Right kidney (tissue), 1 donor: ENCODE results near the gene KCTD4.
"Not testable (repeated sequence)": the region's sequence is repeated elsewhere in the genome, so short reads cannot be mapped to it uniquely, and the experiment has no call there.

Experiments
- DNase-seq: peaks from one replicate; pipeline ENCODE4 v3.0.0-alpha.2; 2016

KCTD4 gene

DNA sequence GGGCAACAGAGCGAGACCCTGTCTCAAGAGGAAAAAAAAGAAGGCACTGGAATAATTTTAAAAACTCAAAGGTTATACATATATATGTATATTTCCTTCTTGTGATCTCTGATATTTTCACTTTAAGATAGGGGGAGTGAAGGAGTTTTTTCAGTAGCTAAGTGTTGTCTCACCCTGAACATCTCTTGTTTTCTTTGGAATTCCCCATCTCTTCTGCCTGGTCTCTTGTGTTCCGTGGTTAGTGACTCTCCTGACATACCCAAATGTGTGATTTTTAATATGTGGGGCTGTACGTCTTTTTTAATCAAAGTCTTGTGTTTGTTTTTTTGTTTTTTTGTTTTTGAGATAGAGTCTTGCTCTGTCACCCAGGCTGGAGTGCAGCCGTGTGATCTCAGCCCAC, 15.3 kb upstream of the KCTD4 start:
- no peak for DNase-seq

DNA sequence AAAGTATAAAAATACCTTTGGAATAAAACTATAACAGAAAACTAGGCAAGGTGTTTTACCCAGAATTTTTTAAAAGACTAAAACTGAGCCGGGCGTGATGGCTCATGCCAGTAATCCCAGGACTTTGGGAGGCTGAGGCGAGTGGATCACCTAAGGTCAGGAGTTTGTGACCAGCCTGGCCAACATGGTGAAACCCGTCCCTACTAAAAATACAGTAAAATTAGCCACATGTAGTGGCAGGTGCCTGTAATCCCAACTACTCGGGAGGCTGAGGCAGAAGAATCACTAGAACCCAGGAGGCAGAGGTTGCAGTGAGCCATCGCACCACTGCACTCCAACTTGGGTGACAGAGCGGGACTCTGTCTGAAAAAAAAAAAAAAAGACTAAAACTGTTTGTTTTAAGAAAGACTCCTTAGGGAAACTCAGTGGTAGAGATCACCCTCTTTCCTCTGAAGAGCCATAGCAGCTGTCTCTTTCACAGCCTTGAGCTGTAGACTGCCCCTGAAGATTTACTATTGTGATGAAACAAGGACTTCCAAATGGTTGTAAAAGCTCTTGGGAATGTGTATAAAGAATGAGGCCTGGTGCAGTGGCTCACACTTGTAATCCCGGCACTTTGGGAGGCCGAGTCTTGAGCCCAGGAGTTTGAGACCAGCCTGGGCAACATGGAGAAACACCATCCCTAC, 14.7 kb upstream of the KCTD4 start:
- no peak for DNase-seq

DNA sequence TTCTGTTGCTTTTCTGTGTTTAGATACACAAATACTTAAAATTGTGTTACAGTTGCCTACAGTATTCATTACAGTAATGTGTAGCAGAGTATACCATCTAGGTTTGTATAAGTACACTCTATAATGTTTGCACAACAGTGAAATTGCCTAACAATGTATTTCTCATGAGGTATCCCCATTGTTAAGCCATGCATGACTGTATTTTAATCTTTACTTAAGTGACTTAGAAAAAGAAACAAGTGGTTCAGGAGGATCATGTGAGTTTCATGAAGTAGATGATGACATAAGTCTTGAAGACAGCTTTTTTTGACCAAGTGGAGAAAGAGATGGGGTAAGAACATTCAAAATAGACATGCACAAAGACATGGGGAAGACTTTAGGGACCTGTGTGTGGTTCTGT, 8.4 kb upstream of the KCTD4 start:
- DNase-seq: no peak

DNA sequence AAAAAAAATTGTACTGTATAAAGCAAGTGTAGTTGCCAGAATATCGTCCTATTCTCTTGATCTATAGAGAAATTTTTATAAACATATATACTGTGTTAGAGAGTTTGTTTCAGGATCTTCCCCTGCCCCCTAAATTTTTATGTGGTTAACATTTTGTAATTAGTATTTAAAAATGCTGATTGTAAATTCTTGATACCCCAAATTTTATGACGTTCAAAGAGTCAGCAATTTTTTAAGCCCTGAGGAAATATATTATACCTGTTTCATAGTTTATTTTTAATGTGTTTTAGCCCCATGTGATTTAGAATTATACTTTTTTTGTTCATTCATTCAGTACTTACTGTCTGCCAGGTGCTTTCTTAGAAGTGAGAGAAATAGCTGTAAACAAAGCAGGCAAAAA, 7.3 kb upstream of the KCTD4 start:
- no peak for DNase-seq

DNA sequence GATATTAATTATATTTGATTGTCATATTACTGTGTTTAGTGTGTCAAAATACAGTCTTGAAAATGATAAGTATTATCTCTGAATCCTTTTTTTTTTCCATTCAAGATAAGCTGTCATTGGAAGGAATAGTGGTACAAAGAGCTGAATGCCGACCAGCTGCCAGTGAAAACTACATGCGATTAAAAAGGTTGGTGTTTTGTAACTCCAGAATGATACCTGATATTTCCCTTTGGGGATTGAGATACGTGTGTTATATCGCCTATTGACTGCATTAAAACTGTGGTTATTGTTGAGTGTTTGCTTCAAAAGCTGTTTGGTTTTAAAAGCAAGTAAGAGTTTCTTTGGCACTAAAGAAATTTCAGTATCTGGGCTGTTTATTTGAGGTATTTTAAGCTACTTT, 6.5 kb upstream of the KCTD4 start:
- no peak for DNase-seq

DNA sequence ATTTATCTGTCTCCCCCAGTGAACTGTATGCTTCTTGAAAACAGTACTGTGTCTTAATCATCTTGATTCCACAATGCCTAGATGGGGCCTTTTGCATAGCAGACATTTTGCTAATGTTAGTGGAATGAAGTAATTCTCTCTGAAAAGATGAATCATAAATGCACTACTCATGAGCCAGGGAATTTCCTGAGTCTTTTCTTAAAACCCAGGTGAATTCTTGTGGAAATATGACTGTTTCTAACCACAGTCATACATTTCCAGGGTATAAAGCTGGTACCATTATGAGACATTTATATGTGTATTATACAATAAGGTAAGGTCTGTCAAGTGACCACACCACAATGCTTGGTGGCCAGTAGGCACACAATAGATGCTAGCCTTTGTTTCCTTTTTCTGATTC, 5.5 kb upstream of the KCTD4 start:
- no peak for DNase-seq

DNA sequence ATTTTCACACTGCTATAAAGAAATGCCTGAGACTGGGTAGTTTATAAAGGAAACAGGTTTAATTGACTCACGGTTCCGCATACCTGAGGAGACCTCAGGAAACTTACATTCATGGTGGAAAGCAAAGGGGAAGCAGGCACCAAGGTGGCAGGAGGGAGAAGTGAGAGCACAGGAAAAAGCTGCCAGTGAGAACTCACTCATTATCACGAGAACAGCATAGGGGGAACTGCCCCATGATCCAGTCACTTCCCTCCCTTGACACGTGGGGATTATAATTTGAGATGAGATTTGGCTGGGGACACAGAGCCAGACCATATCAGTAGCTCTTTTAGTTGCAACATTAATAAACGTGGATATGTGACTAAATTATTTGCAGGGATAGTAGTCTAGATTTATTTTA, 4.3 kb upstream of the KCTD4 start:
- DNase-seq: no peak

DNA sequence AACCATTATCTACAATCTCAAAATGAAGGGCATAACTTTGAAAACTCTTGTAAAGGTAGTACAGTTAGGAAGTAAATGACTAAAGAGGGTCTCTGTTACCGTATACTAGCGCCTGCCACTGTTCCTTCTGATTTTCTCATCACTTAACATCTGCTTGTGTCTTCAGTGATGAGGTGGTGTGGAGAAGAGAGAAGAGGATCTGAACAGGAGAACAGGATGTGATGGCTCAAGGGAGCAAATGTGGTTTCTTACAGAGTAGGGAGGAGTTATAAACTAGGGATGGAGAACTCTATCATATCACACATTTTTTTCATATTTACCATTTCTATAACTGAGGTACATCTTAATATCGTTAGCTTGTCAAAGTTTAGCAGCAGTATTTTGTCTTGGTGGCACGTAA, 1.1 kb downstream of the KCTD4 start:
- no peak for DNase-seq

DNA sequence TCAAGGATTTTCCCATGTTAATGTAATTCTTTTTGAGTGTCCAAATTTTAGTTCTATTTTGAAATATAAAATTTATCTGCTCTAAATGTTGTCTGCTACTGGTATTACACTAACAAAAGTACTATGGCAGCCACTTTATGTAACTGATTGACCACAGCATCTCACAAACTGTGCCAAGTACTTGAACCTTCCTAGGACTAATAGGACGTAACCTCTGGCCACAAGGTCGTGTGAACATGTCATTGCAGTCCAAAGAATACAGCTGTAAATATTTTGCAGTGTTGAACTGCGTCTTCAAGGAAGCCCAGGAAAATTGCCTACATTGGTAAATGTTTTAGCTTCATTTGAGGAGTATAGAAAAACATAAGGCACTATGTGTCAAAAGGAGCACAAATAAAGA, 1.9 kb downstream of the KCTD4 start:
- no peak for DNase-seq

DNA sequence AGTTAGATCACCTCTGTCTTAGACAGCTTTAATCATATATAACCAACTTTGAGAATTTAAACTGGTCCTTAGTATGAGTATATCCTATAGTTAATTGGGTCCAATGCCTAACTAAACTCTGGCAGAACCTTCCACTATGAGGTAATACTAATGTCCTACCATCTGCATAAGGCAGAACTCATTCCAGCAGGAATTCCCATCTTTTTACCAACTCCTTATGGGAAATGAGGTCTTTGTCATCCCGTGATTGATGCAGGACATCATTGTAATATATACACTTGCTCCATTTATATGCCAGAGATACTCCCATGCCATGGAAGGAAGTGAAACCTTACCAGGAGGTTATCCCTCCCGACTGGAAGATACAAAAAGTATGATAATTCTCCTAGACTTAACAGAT, 2.8 kb downstream of the KCTD4 start:
- DNase-seq: no peak

DNA sequence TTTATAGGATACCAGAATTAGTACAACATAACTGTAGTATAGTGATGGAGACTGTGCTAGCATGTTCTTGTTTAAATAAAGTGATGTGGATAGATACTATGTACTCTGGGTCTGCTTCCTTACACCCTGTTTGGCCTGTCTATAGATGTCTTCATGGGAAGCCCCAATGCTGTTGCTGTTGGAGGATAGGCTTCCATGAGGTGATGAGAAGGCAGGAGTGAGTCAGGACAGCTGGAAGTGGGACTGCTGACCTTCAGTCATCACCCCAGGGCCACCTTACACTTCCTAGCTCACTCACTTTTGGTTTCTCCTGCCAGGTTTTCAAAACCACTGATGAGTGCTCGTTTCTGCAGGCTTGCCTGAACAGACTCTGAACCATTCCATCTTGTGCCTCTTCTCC, 4.2 kb downstream of the KCTD4 start:
- no peak for DNase-seq

DNA sequence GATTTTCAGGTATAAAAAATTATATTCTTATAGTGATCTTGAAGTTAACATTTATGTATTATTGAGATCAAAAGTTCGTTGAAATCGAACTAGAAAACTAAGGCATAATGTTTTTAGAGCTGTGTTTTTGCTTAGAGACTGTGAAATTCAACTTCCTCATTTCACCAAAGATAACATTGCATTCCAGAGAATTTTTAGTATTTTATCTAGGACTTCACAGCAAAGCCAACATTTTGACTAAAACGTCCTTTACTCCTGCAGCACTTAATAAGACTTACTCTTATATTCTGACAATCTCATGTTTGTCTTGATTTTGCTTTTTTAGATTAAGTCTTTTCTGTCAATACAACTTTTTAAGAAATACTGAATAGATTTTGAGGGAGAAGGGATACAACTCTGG, 4.7 kb downstream of the KCTD4 start:
- no peak for DNase-seq

DNA sequence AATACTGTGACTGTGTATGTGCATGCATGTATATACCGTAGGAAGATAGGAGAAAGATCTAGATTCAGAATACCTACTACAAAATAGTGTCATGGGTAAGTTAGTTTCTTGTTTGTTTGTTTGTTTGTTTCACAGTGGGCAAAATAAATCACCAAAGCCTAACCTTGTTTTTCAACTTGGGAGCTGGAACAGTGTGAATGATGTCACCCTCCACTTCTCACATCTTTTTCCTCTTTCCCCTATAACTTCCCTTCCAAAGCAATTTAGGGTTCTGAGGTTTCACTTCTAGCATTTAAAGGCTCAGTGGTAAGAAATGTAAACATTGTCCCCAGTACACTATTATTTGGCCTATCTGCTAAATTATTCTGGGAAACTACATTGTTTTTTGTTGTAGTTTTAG, 5.4 kb downstream of the KCTD4 start:
- DNase-seq: no peak

DNA sequence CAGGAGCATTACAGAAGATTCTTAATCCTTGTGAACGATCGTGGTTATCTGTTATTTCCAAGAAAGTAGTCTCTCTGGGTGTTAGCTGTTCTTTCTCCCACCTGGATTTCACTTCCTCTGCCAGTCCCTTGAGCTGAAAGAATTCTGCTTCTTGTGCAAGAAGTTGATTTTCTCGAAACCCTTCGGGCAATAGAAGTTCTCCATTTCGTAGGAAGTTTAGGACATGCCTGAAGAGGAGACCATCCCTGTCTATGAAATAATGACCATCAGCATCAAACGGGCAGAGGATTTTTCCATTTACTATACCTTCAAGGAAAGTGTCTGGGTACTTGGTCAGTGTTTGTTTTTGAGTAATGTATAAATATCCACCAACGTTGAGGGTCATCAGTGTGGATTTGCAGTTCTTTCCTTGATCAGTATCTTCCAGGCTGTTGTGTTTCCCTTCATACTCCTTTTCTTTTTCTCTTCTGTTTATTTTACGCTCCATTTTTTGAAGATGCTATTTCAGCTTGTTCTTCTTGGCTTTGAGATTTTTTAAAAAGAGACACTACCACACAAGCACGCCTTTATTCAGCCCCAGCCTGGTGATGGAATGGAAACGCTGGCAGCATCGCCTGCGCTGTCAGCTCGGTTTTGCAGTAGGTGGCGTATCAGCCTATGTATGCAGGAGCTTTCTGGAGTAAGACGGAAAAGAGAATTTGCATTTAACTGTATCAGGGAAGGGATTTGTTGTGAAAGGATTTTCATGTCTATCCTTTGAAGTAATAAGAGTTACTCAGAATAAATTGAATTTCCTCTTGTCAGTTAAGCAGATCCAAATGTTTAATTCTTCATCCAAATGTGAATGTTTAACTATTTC, 6.5 kb downstream of the KCTD4 start:
- DNase-seq: no peak

DNA sequence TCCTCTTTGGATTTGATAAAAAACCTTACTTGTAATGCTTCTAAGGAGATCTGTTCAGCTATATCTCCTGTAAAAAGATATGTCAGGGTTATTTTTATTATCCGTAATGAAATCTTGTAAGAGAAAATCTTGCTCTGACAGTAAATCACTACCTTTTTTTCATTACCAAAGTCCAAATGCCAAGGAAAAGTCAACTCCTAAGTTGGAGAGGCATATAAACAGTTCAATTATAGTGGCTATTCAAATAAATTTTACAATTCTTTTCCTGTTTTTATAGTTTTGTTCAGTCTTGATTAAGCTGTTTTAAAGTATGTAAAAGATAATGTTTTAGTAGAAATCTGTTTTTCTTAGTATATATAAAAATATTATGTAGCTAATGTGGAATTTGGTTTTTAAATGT, 9.0 kb downstream of the KCTD4 start:
- DNase-seq: no peak

DNA sequence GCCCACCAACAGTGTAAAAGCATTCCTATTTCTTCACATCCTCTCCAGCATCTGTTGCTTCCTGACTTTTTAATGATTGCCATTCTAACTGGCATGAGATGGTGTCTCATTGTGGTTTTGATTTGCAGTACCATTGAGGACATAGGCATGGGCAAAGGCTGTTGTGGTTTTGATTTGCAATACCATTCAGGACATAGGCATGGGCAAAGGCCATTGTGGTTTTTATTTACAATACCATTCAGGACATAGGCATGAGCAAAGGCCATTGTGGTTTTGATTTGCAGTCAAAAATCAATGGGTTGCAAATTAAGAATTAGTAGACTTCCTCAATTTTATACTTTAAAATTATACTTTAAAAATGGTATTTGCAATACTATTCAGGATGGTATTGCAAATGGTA, 11.3 kb downstream of the KCTD4 start:
- not testable (repeated sequence) for DNase-seq

DNA sequence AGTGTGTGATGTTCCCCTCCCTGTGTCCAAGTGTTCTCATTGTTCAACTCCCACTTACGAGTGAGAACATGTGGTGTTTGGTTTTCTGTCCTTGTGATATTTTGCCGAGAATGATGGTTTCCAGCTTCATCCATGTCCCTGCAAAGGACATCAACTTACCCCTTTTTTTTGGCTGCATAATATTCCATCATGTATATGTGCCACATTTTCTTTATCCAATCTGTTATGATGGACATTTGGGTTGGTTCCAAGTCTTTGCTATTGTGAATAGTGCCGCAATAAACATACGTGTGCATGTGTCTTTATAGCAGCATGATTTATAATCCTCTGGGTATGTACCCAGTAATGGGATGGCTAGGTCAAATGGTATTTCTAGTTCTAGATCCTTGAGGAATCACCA, 11.8 kb downstream of the KCTD4 start:
- not testable (repeated sequence) for DNase-seq

DNA sequence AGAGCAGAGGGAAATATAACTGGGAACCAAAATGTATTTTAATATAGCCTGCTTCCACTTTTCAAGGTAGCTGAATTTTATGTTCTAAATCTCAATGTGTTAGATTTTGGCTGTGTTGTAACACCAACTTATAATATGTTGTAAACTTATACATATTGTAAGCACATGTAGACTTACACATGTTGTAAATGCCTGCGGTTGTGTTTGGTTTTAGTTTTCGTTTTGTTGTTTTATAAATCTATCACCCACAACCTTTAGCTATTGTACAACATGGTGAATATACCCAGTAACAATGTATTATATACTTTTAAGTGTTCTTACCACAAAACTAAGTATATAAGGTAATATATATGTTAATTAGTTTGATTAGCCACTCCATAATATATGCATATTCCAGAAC, 15.6 kb downstream of the KCTD4 start:
- DNase-seq: no peak

DNA sequence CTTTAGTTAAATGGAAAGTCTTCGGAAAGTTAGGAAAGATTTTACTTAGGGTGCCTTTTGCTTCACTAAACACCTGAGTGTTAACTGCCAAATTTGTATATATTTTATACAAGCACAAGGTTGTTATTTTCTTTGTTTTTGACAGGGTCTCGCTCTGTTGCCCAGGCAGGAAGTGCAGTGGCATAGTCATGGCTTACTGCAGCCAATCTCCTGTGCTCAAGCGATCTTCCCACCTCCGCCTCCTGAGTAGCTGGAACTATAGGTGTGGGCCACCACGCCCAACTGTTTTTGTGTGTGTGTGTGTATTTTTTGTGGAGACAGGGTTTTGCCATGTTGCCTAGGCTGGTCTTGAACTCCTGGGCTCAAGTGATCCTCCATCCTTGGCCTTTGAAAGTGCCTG, 16.2 kb downstream of the KCTD4 start:
- no peak for DNase-seq

DNA sequence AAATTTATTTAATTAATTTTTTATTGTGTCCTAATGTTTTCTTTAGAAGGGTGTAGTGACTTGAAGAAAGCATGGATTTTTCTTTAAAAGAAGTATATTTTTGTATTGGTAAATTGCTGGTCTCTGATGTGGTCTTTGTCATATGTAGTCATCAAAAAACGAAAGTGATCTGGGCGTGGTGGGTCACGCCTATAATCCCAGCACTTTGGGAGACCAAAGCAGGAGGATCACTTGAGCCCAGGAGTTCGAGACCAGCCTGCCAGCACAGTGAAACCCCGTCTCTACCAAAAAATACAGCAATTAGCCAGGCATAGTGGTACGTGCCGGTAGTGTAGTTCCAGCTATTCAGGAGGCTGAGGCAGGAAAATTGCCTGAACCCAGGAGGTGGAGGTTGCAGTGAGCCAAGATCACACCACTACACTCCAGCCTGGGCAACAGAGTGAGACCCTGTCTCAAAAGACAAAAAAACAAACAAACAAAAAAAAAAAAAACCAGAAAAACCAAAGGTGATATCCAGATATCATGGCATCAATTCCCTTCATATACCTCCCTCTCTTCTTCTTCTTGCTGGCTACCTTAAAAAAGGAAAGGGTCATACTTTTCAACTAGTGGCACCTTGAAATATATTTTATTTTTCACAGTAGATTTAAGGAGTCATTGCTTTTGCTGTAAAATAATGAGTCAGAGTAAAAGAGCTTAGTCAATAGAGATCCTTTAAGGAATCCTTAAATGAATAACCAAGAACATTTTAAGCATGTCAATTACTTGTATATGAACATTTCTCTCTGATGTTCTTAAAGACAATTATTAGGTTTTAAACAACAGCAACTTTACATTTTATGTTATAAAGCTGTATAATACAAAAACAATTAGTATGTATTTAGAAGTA, 19.9 kb downstream of the KCTD4 start:
- DNase-seq: no peak

DNA sequence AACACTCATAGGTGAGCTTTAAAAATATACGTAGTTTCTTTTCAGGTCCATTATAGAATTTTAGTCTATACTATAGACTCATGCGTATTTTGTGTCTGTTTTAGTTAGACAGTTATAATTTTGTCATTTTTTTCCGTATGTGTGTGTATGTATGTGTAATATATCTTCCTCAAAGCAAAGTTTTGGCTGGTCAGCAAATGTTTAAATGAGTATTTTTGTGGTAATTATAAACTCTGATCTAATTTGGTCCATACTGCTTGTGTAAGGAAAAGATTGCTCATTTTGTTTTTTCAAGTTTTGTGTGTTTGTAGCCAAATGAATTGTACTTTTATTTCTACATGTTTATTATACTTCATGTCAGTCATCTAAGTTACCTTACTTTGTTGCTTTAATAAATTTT, 20.5 kb downstream of the KCTD4 start:
- no peak for DNase-seq

DNA sequence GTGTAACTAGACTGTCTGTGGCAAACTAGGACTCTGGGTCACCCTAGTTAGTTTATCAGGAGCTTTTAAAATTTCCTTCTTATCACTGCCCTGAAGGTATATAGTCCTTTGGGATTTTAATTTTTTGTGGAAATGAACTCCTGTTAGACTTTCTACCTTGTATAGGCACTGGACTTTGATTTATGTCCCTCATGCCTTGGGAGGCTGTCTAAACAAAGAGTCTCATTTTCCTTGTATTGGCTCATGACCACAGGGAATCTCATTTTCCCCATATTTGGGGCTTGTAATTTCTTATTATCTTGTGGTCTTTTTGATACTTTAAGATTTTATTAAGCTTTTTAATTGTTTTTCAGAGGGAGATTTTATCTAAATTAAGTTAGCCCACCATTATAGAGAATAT, 21.4 kb downstream of the KCTD4 start:
- DNase-seq: peak; percentile 6
